HAP-1 (cell line): ENCODE data around the gene SMTNL1.

Experiments used
- DNase-seq, 2 experiments: peaks; one replicate each; pipeline ENCODE4 v3.0.0-alpha.2; 2016 to 2020; ENCODE audit warnings: low spot score in 2 of 2
- H3K27me3 ChIP-seq: fragments of 250-450 bp; sonication (Bioruptor Pico); 2 replicates; pipeline ENCODE4 v1.5.1; 2020; ENCODE audit warnings: low read depth, mild to moderate bottlenecking, moderate library complexity
- H3K36me3 ChIP-seq: fragments of 250-450 bp; sonication (Bioruptor Pico); replicated peaks from 2 replicates; pipeline ENCODE4 v1.5.1; 2020; ENCODE audit warnings: mild to moderate bottlenecking
- H3K4me1 ChIP-seq: fragments of 250-450 bp; sonication (Bioruptor Pico); 2 replicates; pipeline ENCODE4 v1.5.1; 2020; ENCODE audit warnings: mild to moderate bottlenecking
- H3K4me3 ChIP-seq: fragments of 250-450 bp; sonication (Bioruptor Pico); 2 replicates; pipeline ENCODE4 v1.5.1; 2020; ENCODE audit warnings: mild to moderate bottlenecking, moderate library complexity
- H3K9me3 ChIP-seq: fragments of 250-450 bp; sonication (Bioruptor Pico); 2 replicates; pipeline ENCODE4 v1.5.1; 2020; ENCODE audit warnings: mild to moderate bottlenecking, moderate library complexity
- in situ Hi-C: fragments of 300-500 bp; cut with MboI; formaldehyde crosslinking; loops from 3 replicates; pipeline ENCODE4 v1.14.3; 2020; ENCODE audit warnings: low sequenced_read_pairs, inconsistent platforms, mixed read lengths

SMTNL1 gene

GRCh38 chr11:57500515-57500914 lies 36.9 kb upstream of the SMTNL1 start:
- H3K4me3 ChIP-seq: no peak overlapping the region
- in situ Hi-C loops: no loop called here
- no peak for DNase-seq
- H3K36me3 ChIP-seq: peaks cover 41% of the 10 kb centered on the region
- no peaks in the 10 kb centered on the region for H3K9me3 ChIP-seq
- no peaks in the 10 kb centered on the region for H3K27me3 ChIP-seq
- H3K4me1 ChIP-seq: peaks cover 8% of the 10 kb centered on the region

GRCh38 chr11:57500926-57501325 lies 36.5 kb upstream of the SMTNL1 start:
- Histone ChIP-seq H3K4me1 (peaks cover 8% of the 10 kb centered on the region), H3K27me3 (no peaks in the 10 kb centered on the region), H3K36me3 (peaks cover 38% of the 10 kb centered on the region), H3K4me3 (no peak overlapping the region), H3K9me3 (no peaks in the 10 kb centered on the region)
- in situ Hi-C loops: no loop called here
- no peak for DNase-seq

GRCh38 chr11:57501953-57502352 lies 35.4 kb upstream of the SMTNL1 start:
- H3K9me3 ChIP-seq: no peaks in the 10 kb centered on the region
- DNase-seq: no peak
- H3K36me3 ChIP-seq: peaks cover 42% of the 10 kb centered on the region
- H3K27me3 ChIP-seq: no peaks in the 10 kb centered on the region
- peaks cover 8% of the 10 kb centered on the region for H3K4me1 ChIP-seq
- in situ Hi-C loops: no loop called here
- no peak overlapping the region for H3K4me3 ChIP-seq

GRCh38 chr11:57502376-57502775 lies 35.0 kb upstream of the SMTNL1 start:
- Histone ChIP-seq H3K4me3 (no peak overlapping the region), H3K27me3 (no peaks in the 10 kb centered on the region), H3K36me3 (peaks cover 43% of the 10 kb centered on the region), H3K4me1 (peaks cover 8% of the 10 kb centered on the region), H3K9me3 (no peaks in the 10 kb centered on the region)
- in situ Hi-C loops: no loop called here
- no peak for DNase-seq

- Histone ChIP-seq H3K9me3 (no peaks in the 10 kb centered on the region), H3K27me3 (no peaks in the 10 kb centered on the region), H3K4me3 (no peak overlapping the region), H3K36me3 (peaks cover 42% of the 10 kb centered on the region), H3K4me1 (peaks cover 8% of the 10 kb centered on the region)
- no peak for DNase-seq
- in situ Hi-C loops: no loop called here
These were observed 34.5 kb upstream of the SMTNL1 start for GRCh38 chr11:57502870-57503269.

- no peaks in the 10 kb centered on the region for H3K27me3 ChIP-seq
- peaks cover 5% of the 10 kb centered on the region for H3K4me1 ChIP-seq
- H3K9me3 ChIP-seq: no peaks in the 10 kb centered on the region
- H3K36me3 ChIP-seq: peaks cover 33% of the 10 kb centered on the region
- no peak for DNase-seq
- no peak overlapping the region for H3K4me3 ChIP-seq
- in situ Hi-C loops: no loop called here
These were observed 32.9 kb upstream of the SMTNL1 start for GRCh38 chr11:57504511-57504910.

GRCh38 chr11:57506522-57506921 lies 30.9 kb upstream of the SMTNL1 start:
- Histone ChIP-seq H3K9me3 (no peaks in the 10 kb centered on the region), H3K27me3 (no peaks in the 10 kb centered on the region), H3K4me1 (peaks cover 4% of the 10 kb centered on the region), H3K4me3 (no peak overlapping the region), H3K36me3 (peaks cover 27% of the 10 kb centered on the region)
- DNase-seq: no peak
- in situ Hi-C loops: no loop called here

- in situ Hi-C loops: no loop called here
- no peaks in the 10 kb centered on the region for H3K27me3 ChIP-seq
- H3K9me3 ChIP-seq: no peaks in the 10 kb centered on the region
- no peak for DNase-seq
- peaks cover 34% of the 10 kb centered on the region for H3K36me3 ChIP-seq
- peaks cover 5% of the 10 kb centered on the region for H3K4me1 ChIP-seq
- no peak overlapping the region for H3K4me3 ChIP-seq
These were observed 28.8 kb upstream of the SMTNL1 start for GRCh38 chr11:57508341-57509170.

GRCh38 chr11:57511741-57512430 lies 25.5 kb upstream of the SMTNL1 start:
- DNase-seq: no peak
- peaks cover 10% of the 10 kb centered on the region for H3K4me1 ChIP-seq
- H3K27me3 ChIP-seq: no peaks in the 10 kb centered on the region
- in situ Hi-C loops: no loop called here
- no peak overlapping the region for H3K4me3 ChIP-seq
- H3K9me3 ChIP-seq: no peaks in the 10 kb centered on the region
- H3K36me3 ChIP-seq: peaks cover 14% of the 10 kb centered on the region

- peaks cover 10% of the 10 kb centered on the region for H3K4me1 ChIP-seq
- H3K36me3 ChIP-seq: peaks cover 7% of the 10 kb centered on the region
- no peak for DNase-seq
- in situ Hi-C loops: no loop called here
- H3K9me3 ChIP-seq: no peaks in the 10 kb centered on the region
- H3K27me3 ChIP-seq: no peaks in the 10 kb centered on the region
- peak overlapping the region; percentile 83 for H3K4me3 ChIP-seq
These were observed 24.5 kb upstream of the SMTNL1 start for GRCh38 chr11:57512646-57513451.

GRCh38 chr11:57513452-57513795 lies 24.0 kb upstream of the SMTNL1 start:
- no peaks in the 10 kb centered on the region for H3K27me3 ChIP-seq
- H3K4me1 ChIP-seq: peaks cover 10% of the 10 kb centered on the region
- peaks cover 7% of the 10 kb centered on the region for H3K36me3 ChIP-seq
- H3K9me3 ChIP-seq: no peaks in the 10 kb centered on the region
- no peak for DNase-seq
- in situ Hi-C loops: no loop called here
- H3K4me3 ChIP-seq: peak overlapping the region; percentile 83

- peaks cover 10% of the 10 kb centered on the region for H3K4me1 ChIP-seq
- H3K4me3 ChIP-seq: peak overlapping the region; percentile 83
- peak in 1 of 2 experiments; percentile 59 for DNase-seq
- H3K9me3 ChIP-seq: no peaks in the 10 kb centered on the region
- H3K36me3 ChIP-seq: peaks cover 7% of the 10 kb centered on the region
- H3K27me3 ChIP-seq: no peaks in the 10 kb centered on the region
- in situ Hi-C loops: no loop called here
These were observed 23.4 kb upstream of the SMTNL1 start for GRCh38 chr11:57513911-57514537.

GRCh38 chr11:57514538-57515331 lies 22.7 kb upstream of the SMTNL1 start:
- peak in 1 of 2 experiments; percentile 61 for DNase-seq
- Histone ChIP-seq H3K9me3 (no peaks in the 10 kb centered on the region), H3K4me1 (peaks cover 10% of the 10 kb centered on the region), H3K36me3 (peaks cover 7% of the 10 kb centered on the region), H3K4me3 (peak overlapping the region; percentile 83), H3K27me3 (no peaks in the 10 kb centered on the region)
- in situ Hi-C loops: no loop called here
